ENCODE data around the gene SYCP2L. TPM values are rescaled to one million over a fixed set of nuclear protein-coding genes. Genes with fewer than 3 reads are reported as not detected.
"Not testable (repeated sequence)": the region's sequence is repeated elsewhere in the genome, so short reads cannot be mapped to it uniquely, and the experiment has no call there.

Gene SYCP2L
- total RNA-seq, 1 donor from 2014 or later, result 11.8 TPM

DNA sequence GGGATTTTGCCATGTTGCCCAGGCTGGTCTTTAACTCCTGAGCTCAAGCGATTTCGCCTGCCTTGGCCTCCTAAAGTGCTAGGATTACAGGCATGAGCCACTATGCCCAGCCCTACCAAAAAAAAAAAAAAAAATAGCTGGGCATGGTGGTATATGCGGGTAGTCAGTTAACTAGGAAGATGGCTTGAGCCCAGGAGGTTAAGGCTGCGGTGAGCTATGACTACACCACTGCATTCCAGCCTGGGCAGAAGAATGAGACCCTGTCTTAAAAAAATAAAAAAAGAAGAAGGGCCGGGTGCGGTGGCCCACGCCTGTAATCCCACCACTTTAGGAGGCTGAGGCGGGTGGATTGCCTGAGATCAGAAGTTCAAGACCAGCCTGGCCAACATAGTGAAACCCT is 107.0 kb downstream of the SYCP2L start:
- H3K9me3 Mint-ChIP-seq (ENCODE audit: low read depth), result no peaks in the 10 kb centered on the region
- H3K27ac Mint-ChIP-seq, result no peak overlapping the region
- H3K4me1 Mint-ChIP-seq (ENCODE audit: low read depth), result peaks cover 7% of the 10 kb centered on the region
- H3K27me3 Mint-ChIP-seq, result no peaks in the 10 kb centered on the region
- DNase-seq (ENCODE audit: low spot score, unreplicated experiment), result no peak
- no peak for TF ChIP-seq CTCF (IDR thresholded peaks at IDR 0.05; ENCODE audit: unreplicated experiment)
- no peak overlapping the region for H3K4me3 Mint-ChIP-seq (ENCODE audit: low read depth)
- H3K36me3 Mint-ChIP-seq (ENCODE audit: insufficient read depth), result no peaks in the 10 kb centered on the region

GRCh38 chr6:10995114-10995707 is 108.4 kb downstream of the SYCP2L start:
- DNase-seq (ENCODE audit: low spot score, unreplicated experiment), result no peak
- TF ChIP-seq CTCF (IDR thresholded peaks at IDR 0.05; ENCODE audit: unreplicated experiment), result no peak
- Mint-ChIP-seq H3K9me3 (ENCODE audit: low read depth) (no peaks in the 10 kb centered on the region), H3K4me1 (ENCODE audit: low read depth) (peaks cover 7% of the 10 kb centered on the region), H3K27me3 (no peaks in the 10 kb centered on the region), H3K27ac (no peak overlapping the region), H3K4me3 (ENCODE audit: low read depth) (no peak overlapping the region), H3K36me3 (ENCODE audit: insufficient read depth) (no peaks in the 10 kb centered on the region)

- no peaks in the 10 kb centered on the region for H3K27me3 Mint-ChIP-seq
- DNase-seq (ENCODE audit: low spot score, unreplicated experiment), result no peak
- no peak overlapping the region for H3K4me3 Mint-ChIP-seq (ENCODE audit: low read depth)
- no peaks in the 10 kb centered on the region for H3K9me3 Mint-ChIP-seq (ENCODE audit: low read depth)
- TF ChIP-seq CTCF (IDR thresholded peaks at IDR 0.05; ENCODE audit: unreplicated experiment), result no peak
- H3K27ac Mint-ChIP-seq, result no peak overlapping the region
- H3K36me3 Mint-ChIP-seq (ENCODE audit: insufficient read depth), result no peaks in the 10 kb centered on the region
- peaks cover 12% of the 10 kb centered on the region for H3K4me1 Mint-ChIP-seq (ENCODE audit: low read depth)
Observed at GRCh38 chr6:10999994-11000393, 113.1 kb downstream of the SYCP2L start.

GRCh38 chr6:11002176-11002575 is 115.3 kb downstream of the SYCP2L start:
- Mint-ChIP-seq H3K4me3 (ENCODE audit: low read depth) (no peak overlapping the region), H3K4me1 (ENCODE audit: low read depth) (peaks cover 9% of the 10 kb centered on the region), H3K36me3 (ENCODE audit: insufficient read depth) (no peaks in the 10 kb centered on the region), H3K27ac (no peak overlapping the region), H3K27me3 (no peaks in the 10 kb centered on the region), H3K9me3 (ENCODE audit: low read depth) (no peaks in the 10 kb centered on the region)
- no peak for TF ChIP-seq CTCF (IDR thresholded peaks at IDR 0.05; ENCODE audit: unreplicated experiment)
- DNase-seq (ENCODE audit: low spot score, unreplicated experiment), result no peak

GRCh38 chr6:11003297-11003696 is 116.4 kb downstream of the SYCP2L start:
- peaks cover 16% of the 10 kb centered on the region for H3K4me1 Mint-ChIP-seq (ENCODE audit: low read depth)
- not testable (repeated sequence) for H3K4me3 Mint-ChIP-seq (ENCODE audit: low read depth); H3K9me3 Mint-ChIP-seq (ENCODE audit: low read depth); H3K36me3 Mint-ChIP-seq (ENCODE audit: insufficient read depth); H3K27me3 Mint-ChIP-seq; DNase-seq (ENCODE audit: low spot score, unreplicated experiment); H3K27ac Mint-ChIP-seq

- H3K27ac Mint-ChIP-seq, result no peak overlapping the region
- no peak for TF ChIP-seq CTCF (IDR thresholded peaks at IDR 0.05; ENCODE audit: unreplicated experiment)
- no peaks in the 10 kb centered on the region for H3K9me3 Mint-ChIP-seq (ENCODE audit: low read depth)
- no peaks in the 10 kb centered on the region for H3K36me3 Mint-ChIP-seq (ENCODE audit: insufficient read depth)
- DNase-seq (ENCODE audit: low spot score, unreplicated experiment), result no peak
- peaks cover 5% of the 10 kb centered on the region for H3K27me3 Mint-ChIP-seq
- peaks cover 16% of the 10 kb centered on the region for H3K4me1 Mint-ChIP-seq (ENCODE audit: low read depth)
- no peak overlapping the region for H3K4me3 Mint-ChIP-seq (ENCODE audit: low read depth)
Observed at GRCh38 chr6:11006061-11006460, 119.2 kb downstream of the SYCP2L start.

Data from progenitor cell of endocrine pancreas (in vitro differentiated cells).